MM.1S (cell line): Measurements from ENCODE around the gene TSPAN4.

Experiments
- DNase-seq: peaks from one replicate; pipeline ENCODE4 v3.0.0-alpha.2; 2015
- H2AFZ ChIP-seq: fragments of 300-600 bp; sonication (generic); 2 replicates; pipeline ENCODE4 v1.6.0; 2016; ENCODE audit warnings: antibody characterized with exemption, low read length
- H3F3A ChIP-seq: fragments of 300-600 bp; sonication (generic); 2 replicates; pipeline ENCODE4 v1.6.1; 2016; ENCODE audit warnings: mild to moderate bottlenecking, antibody characterized with exemption, low read length, moderate library complexity, mixed read lengths; ENCODE audit not compliant: insufficient read depth
- H3K27ac ChIP-seq: fragments of 300-600 bp; sonication (generic); 2 replicates; pipeline ENCODE4 v1.5.1; 2016; ENCODE audit warnings: mild to moderate bottlenecking, low read length
- H3K27me3 ChIP-seq: fragments of 300-600 bp; sonication (generic); replicated peaks from 2 replicates; pipeline ENCODE4 v1.6.0; 2016; ENCODE audit warnings: low read length; ENCODE audit not compliant: insufficient read depth
- H3K36me3 ChIP-seq: fragments of 300-600 bp; sonication (generic); replicated peaks from 2 replicates; pipeline ENCODE4 v1.6.1; 2016; ENCODE audit warnings: mild to moderate bottlenecking, low read length, mixed read lengths; ENCODE audit not compliant: insufficient read depth
- H3K4me1 ChIP-seq: fragments of 300-600 bp; sonication (generic); 2 replicates; pipeline ENCODE4 v1.6.1; 2016; ENCODE audit warnings: low read length, mixed read lengths
- H3K4me2 ChIP-seq: fragments of 300-600 bp; sonication (generic); 2 replicates; pipeline ENCODE4 v1.6.0; 2016; ENCODE audit warnings: low read depth, low read length
- H3K4me3 ChIP-seq: fragments of 300-600 bp; sonication (generic); 2 replicates; pipeline ENCODE4 v1.5.1; 2016; ENCODE audit warnings: low read length, mixed read lengths
- H3K79me2 ChIP-seq: fragments of 300-600 bp; sonication (generic); 2 replicates; pipeline ENCODE4 v1.6.1; 2016; ENCODE audit warnings: mixed run types, low read length, mixed read lengths
- H3K9ac ChIP-seq: fragments of 300-600 bp; sonication (generic); 2 replicates; pipeline ENCODE4 v1.6.1; 2016; ENCODE audit warnings: low read length, mixed read lengths
- H3K9me2 ChIP-seq: fragments of 300-600 bp; sonication (generic); replicated peaks from 2 replicates; pipeline ENCODE4 v1.6.1; 2016; ENCODE audit warnings: mild to moderate bottlenecking, low read length, mixed read lengths; ENCODE audit not compliant: insufficient read depth
- H3K9me3 ChIP-seq: fragments of 300-600 bp; sonication (generic); replicated peaks from 2 replicates; pipeline ENCODE4 v1.6.1; 2016; ENCODE audit warnings: mild to moderate bottlenecking, low read length, mixed read lengths; ENCODE audit not compliant: insufficient read depth
- H4K20me1 ChIP-seq: fragments of 300-600 bp; sonication (generic); 2 replicates; pipeline ENCODE4 v1.6.1; 2016; ENCODE audit warnings: mild to moderate bottlenecking, low read length, moderate library complexity, mixed read lengths; ENCODE audit not compliant: insufficient read depth
- CTCF ChIP-seq: fragments of 300-600 bp; sonication (generic); IDR thresholded peaks from 2 replicates; pipeline ENCODE4 v1.5.1; 2016; ENCODE audit warnings: antibody characterized with exemption, low read length, mixed read lengths
- EZH2 ChIP-seq: fragments of 300-600 bp; sonication (generic); optimal IDR thresholded peaks from 2 replicates; pipeline ENCODE3; 2017; ENCODE audit warnings: low read depth, mild to moderate bottlenecking, antibody characterized with exemption, low read length, mixed read lengths
- EZH2phosphoT487 ChIP-seq: fragments of 300-600 bp; sonication (generic); IDR thresholded peaks from 2 replicates; pipeline ENCODE4 v1.6.1; 2018; ENCODE audit warnings: antibody characterized with exemption, low read length

TSPAN4 gene

GRCh38 chr11:854601-855329, 12.1 kb downstream of the TSPAN4 start:
- TF ChIP-seq EZH2phosphoT487, result no peak
- Histone ChIP-seq H3K9me2 (no peaks in the 10 kb centered on the region), H4K20me1 (no peaks in the 10 kb centered on the region), H3K9me3 (no peaks in the 10 kb centered on the region), H3F3A (no peaks in the 10 kb centered on the region), H2AFZ (no peak overlapping the region), H3K27ac (no peak overlapping the region), H3K4me3 (no peak overlapping the region), H3K27me3 (peaks cover 79% of the 10 kb centered on the region), H3K4me1 (no peaks in the 10 kb centered on the region), H3K79me2 (no peaks in the 10 kb centered on the region), H3K9ac (no peak overlapping the region), H3K4me2 (no peak overlapping the region), H3K36me3 (no peaks in the 10 kb centered on the region)
- DNase-seq, result no peak

GRCh38 chr11:855330-855674, 12.7 kb downstream of the TSPAN4 start:
- Histone ChIP-seq H3K9me3 (no peaks in the 10 kb centered on the region), H3K4me3 (no peak overlapping the region), H3K9me2 (no peaks in the 10 kb centered on the region), H3K9ac (no peak overlapping the region), H3K79me2 (no peaks in the 10 kb centered on the region), H3F3A (no peaks in the 10 kb centered on the region), H3K4me2 (no peak overlapping the region), H3K27ac (no peak overlapping the region), H2AFZ (no peak overlapping the region), H3K36me3 (no peaks in the 10 kb centered on the region), H3K27me3 (peaks cover 79% of the 10 kb centered on the region), H3K4me1 (no peaks in the 10 kb centered on the region), H4K20me1 (no peaks in the 10 kb centered on the region)
- no peak for TF ChIP-seq CTCF
- TF ChIP-seq EZH2, result no peak
- TF ChIP-seq EZH2phosphoT487, result no peak
- no peak for DNase-seq

GRCh38 chr11:855796-856195, 13.1 kb downstream of the TSPAN4 start:
- no peaks in the 10 kb centered on the region for H4K20me1 ChIP-seq
- no peak overlapping the region for H3K9ac ChIP-seq
- H3K36me3 ChIP-seq, result no peaks in the 10 kb centered on the region
- no peak overlapping the region for H3K27ac ChIP-seq
- no peak overlapping the region for H2AFZ ChIP-seq
- H3K79me2 ChIP-seq, result no peaks in the 10 kb centered on the region
- peaks cover 79% of the 10 kb centered on the region for H3K27me3 ChIP-seq
- H3K4me3 ChIP-seq, result no peak overlapping the region
- H3K9me3 ChIP-seq, result no peaks in the 10 kb centered on the region
- no peak for DNase-seq
- H3F3A ChIP-seq, result no peaks in the 10 kb centered on the region
- H3K4me2 ChIP-seq, result no peak overlapping the region
- no peaks in the 10 kb centered on the region for H3K9me2 ChIP-seq
- H3K4me1 ChIP-seq, result no peaks in the 10 kb centered on the region
- no peak for TF ChIP-seq EZH2phosphoT487
- no peak for TF ChIP-seq CTCF
- TF ChIP-seq EZH2, result no peak

GRCh38 chr11:856397-856796, 13.7 kb downstream of the TSPAN4 start:
- Histone ChIP-seq H3K4me1 (no peaks in the 10 kb centered on the region), H3K27ac (no peak overlapping the region), H3K27me3 (peaks cover 79% of the 10 kb centered on the region), H3K9me3 (no peaks in the 10 kb centered on the region), H4K20me1 (no peaks in the 10 kb centered on the region), H3K4me3 (no peak overlapping the region), H3F3A (no peaks in the 10 kb centered on the region), H2AFZ (no peak overlapping the region), H3K79me2 (no peaks in the 10 kb centered on the region), H3K9me2 (no peaks in the 10 kb centered on the region), H3K4me2 (no peak overlapping the region), H3K36me3 (no peaks in the 10 kb centered on the region), H3K9ac (no peak overlapping the region)
- no peak for DNase-seq
- TF ChIP-seq EZH2phosphoT487 (no peak), CTCF (no peak), EZH2 (no peak)
